Vagina (tissue), 2 donors: ENCODE data around the gene TK1.

Source experiments
- CTCF ChIP-seq, 3 experiments: fragments of 450-650 bp in 2 of 3; fragments of 200-600 bp in 1 of 3; sonication (generic) in 1 of 3; IDR thresholded peaks; one replicate each; pipeline ENCODE4 v1.5.1; 2017 to 2019; ENCODE audit warnings: antibody characterized with exemption in 3 of 3, mild to moderate bottlenecking in 2 of 3, moderate library complexity in 2 of 3
- POLR2A ChIP-seq, 2 donors: fragments of 450-650 bp; IDR thresholded peaks; one replicate each; pipeline ENCODE4 v1.6.1; 2017; ENCODE audit warnings: antibody characterized with exemption in 2 of 2, mild to moderate bottlenecking in 2 of 2, moderate library complexity in 2 of 2
- POLR2AphosphoS5 ChIP-seq, 2 donors: sonication (generic); formaldehyde crosslinking; IDR thresholded peaks; one replicate each; pipeline ENCODE4 v1.9.0; 2017; ENCODE audit warnings: antibody characterized with exemption in 2 of 2, mild to moderate bottlenecking in 2 of 2, low read depth in 1 of 2; ENCODE audit not compliant: insufficient read depth in 1 of 2

GRCh38 chr17:78230996-78231935 is 44.4 kb upstream of the TK1 start, which contains the start of gene TMEM235:
- no peak for TF ChIP-seq POLR2AphosphoS5 (IDR thresholded peaks at IDR 0.05; ENCODE audit: insufficient read depth in 1 of 2, low read depth in 1 of 2)
- TF ChIP-seq CTCF (IDR thresholded peaks at IDR 0.05) = no peak
- TF ChIP-seq POLR2A (IDR thresholded peaks at IDR 0.05) = no peak
